ENCODE data around the gene RACK1.

DNA sequence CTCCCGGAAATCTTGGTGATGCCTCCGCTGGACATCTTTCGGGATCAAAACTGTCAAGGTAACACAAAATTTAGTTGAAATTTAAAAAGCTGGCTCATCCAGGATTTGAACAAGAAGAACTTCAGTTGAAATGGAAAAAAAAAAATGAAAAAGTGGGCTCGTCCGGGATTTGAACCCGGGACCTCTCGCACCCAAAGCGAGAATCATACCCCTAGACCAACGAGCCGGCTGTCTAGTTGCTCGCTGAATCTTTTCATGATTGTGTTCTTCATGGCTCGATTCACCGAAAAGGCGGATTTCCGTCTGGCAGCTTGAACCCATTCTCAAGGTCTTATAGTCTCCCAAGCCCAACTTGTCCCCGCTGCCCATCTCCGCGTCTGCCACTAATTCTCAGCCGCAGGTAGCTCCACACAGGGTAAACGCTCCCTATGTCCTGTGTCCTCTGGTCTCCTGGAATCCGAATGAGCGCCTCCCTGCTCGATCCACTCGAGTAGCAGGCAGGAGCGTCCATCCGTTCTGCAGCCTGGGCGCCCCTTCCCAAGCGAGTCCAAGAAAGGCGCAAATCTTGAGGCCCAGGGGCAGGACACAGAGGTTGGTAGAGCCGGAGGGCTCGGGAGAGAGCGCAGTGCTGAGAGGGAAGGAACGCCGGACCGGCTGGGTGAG is 54.9 kb downstream of the RACK1 start:
- TF ChIP-seq, protein P1, sequence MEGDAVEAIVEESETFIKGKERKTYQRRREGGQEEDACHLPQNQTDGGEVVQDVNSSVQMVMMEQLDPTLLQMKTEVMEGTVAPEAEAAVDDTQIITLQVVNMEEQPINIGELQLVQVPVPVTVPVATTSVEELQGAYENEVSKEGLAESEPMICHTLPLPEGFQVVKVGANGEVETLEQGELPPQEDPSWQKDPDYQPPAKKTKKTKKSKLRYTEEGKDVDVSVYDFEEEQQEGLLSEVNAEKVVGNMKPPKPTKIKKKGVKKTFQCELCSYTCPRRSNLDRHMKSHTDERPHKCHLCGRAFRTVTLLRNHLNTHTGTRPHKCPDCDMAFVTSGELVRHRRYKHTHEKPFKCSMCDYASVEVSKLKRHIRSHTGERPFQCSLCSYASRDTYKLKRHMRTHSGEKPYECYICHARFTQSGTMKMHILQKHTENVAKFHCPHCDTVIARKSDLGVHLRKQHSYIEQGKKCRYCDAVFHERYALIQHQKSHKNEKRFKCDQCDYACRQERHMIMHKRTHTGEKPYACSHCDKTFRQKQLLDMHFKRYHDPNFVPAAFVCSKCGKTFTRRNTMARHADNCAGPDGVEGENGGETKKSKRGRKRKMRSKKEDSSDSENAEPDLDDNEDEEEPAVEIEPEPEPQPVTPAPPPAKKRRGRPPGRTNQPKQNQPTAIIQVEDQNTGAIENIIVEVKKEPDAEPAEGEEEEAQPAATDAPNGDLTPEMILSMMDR (optimal IDR thresholded peaks at IDR 0.05 in 1 of 3, IDR thresholded peaks at IDR 0.05 in 1 of 3, conservative IDR thresholded peaks at IDR 0.05 in 1 of 3; ENCODE audit: extremely low read depth in 1 of 3, insufficient read depth in 2 of 3, low read length in 3 of 3) = no peak
- TF ChIP-seq EZH2 (IDR thresholded peaks at IDR 0.05; ENCODE audit: low read length) = no peak
